ENCODE data around the gene PRR11. TPM values are rescaled to one million over a fixed set of nuclear protein-coding genes. Genes with fewer than 3 reads are reported as not detected.

The PRR11 gene
- total RNA-seq, 1 donor from 2014 or later, result 51.9 TPM

GRCh38 chr17:59190806-59191205 is 35.3 kb downstream of the PRR11 start:
- Histone ChIP-seq H3K4me3 (no peak overlapping the region), H3F3A (ENCODE audit: low read depth) (peaks cover 9% of the 10 kb centered on the region), H3K27me3 (no peaks in the 10 kb centered on the region), H2AFZ (replicated peaks) (no peak overlapping the region), H3K9ac (no peak overlapping the region), H3K4me1 (peaks cover 6% of the 10 kb centered on the region), H3K36me3 (peaks cover 20% of the 10 kb centered on the region), H3K9me3 (ENCODE audit: low read depth) (no peaks in the 10 kb centered on the region), H4K20me1 (ENCODE audit: low read depth) (no peaks in the 10 kb centered on the region), H3K27ac (no peak overlapping the region), H3K79me2 (ENCODE audit: low read depth) (no peaks in the 10 kb centered on the region), H3K4me2 (no peak overlapping the region)
- DNase-seq (ENCODE audit: low spot score), result no peak
- Mint-ChIP-seq H3K36me3 (peaks cover 27% of the 10 kb centered on the region), H3K4me1 (peaks cover 18% of the 10 kb centered on the region), H3K9me3 (no peaks in the 10 kb centered on the region), H3K4me3 (no peak overlapping the region), H3K27me3 (ENCODE audit: insufficient read depth, low read depth) (peaks cover 3% of the 10 kb centered on the region), H3K27ac (peak overlapping the region; percentile 78)
- TF ChIP-seq EZH2phosphoT487 (IDR thresholded peaks at IDR 0.05) (no peak), CTCF (IDR thresholded peaks at IDR 0.05) (no peak), EZH2 (IDR thresholded peaks at IDR 0.05) (no peak)

DNA sequence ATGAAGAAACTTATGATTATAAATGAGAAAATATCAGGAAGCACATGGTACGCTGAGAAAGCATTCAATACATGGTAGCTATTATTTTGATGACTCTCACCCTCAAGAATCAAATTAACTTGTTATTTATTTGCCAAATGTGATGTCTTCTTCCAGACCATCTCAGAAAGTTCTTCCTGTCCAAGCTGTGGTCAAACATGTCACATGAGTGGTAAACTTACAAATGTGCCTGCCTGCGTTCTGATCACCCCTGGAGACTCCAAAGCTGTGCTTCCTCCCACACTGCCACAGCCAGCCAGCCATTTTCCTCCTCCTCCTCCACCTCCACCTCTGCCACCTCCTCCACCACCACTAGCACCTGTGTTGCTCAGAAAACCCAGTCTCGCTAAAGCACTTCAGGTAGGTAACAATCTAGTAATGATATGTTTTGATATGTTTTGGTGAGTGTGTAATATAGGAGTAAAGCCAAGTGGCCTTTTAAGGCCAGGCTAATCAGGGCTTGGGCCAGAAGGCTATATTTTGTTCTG is 37.9 kb downstream of the PRR11 start:
- Histone ChIP-seq H3F3A (ENCODE audit: low read depth) (peaks cover 9% of the 10 kb centered on the region), H3K9me3 (ENCODE audit: low read depth) (no peaks in the 10 kb centered on the region), H3K79me2 (ENCODE audit: low read depth) (no peaks in the 10 kb centered on the region), H4K20me1 (ENCODE audit: low read depth) (no peaks in the 10 kb centered on the region), H2AFZ (replicated peaks) (no peak overlapping the region), H3K4me1 (peaks cover 6% of the 10 kb centered on the region), H3K4me2 (no peak overlapping the region), H3K4me3 (no peak overlapping the region), H3K27me3 (no peaks in the 10 kb centered on the region), H3K27ac (peak overlapping the region; percentile 83), H3K9ac (no peak overlapping the region), H3K36me3 (peaks cover 23% of the 10 kb centered on the region)
- peaks cover 18% of the 10 kb centered on the region for H3K4me1 Mint-ChIP-seq
- no peak for DNase-seq (ENCODE audit: low spot score)
- peaks cover 22% of the 10 kb centered on the region for H3K36me3 Mint-ChIP-seq
- peaks cover 3% of the 10 kb centered on the region for H3K27me3 Mint-ChIP-seq (ENCODE audit: insufficient read depth, low read depth)
- H3K27ac Mint-ChIP-seq, result peak overlapping the region; percentile 47
- H3K9me3 Mint-ChIP-seq, result no peaks in the 10 kb centered on the region
- H3K4me3 Mint-ChIP-seq, result no peak overlapping the region
- TF ChIP-seq EZH2phosphoT487 (IDR thresholded peaks at IDR 0.05), result no peak
- TF ChIP-seq EZH2 (IDR thresholded peaks at IDR 0.05), result no peak
- no peak for TF ChIP-seq CTCF (IDR thresholded peaks at IDR 0.05)

DNA sequence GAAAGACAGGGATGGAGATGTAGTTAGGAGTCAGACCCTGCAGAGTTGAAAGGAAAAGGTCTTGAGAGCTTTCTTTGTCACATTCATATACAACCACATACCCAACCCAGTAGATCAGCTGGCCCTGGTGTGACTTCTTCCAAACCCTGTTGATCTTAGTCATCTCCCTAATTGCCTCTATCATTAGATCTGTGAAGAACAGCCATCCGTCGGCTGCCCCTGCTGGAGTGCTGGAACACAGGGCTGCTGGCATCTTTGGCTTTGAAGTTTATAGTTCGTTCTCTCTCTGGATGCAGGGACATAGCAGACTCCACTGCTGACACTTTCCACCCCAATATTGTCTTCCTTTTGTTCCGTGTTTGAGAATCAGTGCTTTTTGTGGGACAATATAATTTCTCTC is 43.9 kb downstream of the PRR11 start:
- Histone ChIP-seq H3K4me1 (no peaks in the 10 kb centered on the region), H3K4me2 (no peak overlapping the region), H3K36me3 (peaks cover 16% of the 10 kb centered on the region), H4K20me1 (ENCODE audit: low read depth) (no peaks in the 10 kb centered on the region), H3K79me2 (ENCODE audit: low read depth) (no peaks in the 10 kb centered on the region), H3K27ac (no peak overlapping the region), H2AFZ (replicated peaks) (no peak overlapping the region), H3K4me3 (no peak overlapping the region), H3K27me3 (no peaks in the 10 kb centered on the region), H3K9ac (no peak overlapping the region), H3F3A (ENCODE audit: low read depth) (no peaks in the 10 kb centered on the region), H3K9me3 (ENCODE audit: low read depth) (no peaks in the 10 kb centered on the region)
- peaks cover 4% of the 10 kb centered on the region for H3K4me1 Mint-ChIP-seq
- no peak for TF ChIP-seq EZH2phosphoT487 (IDR thresholded peaks at IDR 0.05)
- no peak for TF ChIP-seq EZH2 (IDR thresholded peaks at IDR 0.05)
- TF ChIP-seq CTCF (IDR thresholded peaks at IDR 0.05), result no peak
- H3K27ac Mint-ChIP-seq, result no peak overlapping the region
- H3K36me3 Mint-ChIP-seq, result peaks cover 20% of the 10 kb centered on the region
- H3K27me3 Mint-ChIP-seq (ENCODE audit: insufficient read depth, low read depth), result no peaks in the 10 kb centered on the region
- no peaks in the 10 kb centered on the region for H3K9me3 Mint-ChIP-seq
- H3K4me3 Mint-ChIP-seq, result no peak overlapping the region
- DNase-seq (ENCODE audit: low spot score), result no peak
